ENCODE data around the gene PRDX5.

DNA sequence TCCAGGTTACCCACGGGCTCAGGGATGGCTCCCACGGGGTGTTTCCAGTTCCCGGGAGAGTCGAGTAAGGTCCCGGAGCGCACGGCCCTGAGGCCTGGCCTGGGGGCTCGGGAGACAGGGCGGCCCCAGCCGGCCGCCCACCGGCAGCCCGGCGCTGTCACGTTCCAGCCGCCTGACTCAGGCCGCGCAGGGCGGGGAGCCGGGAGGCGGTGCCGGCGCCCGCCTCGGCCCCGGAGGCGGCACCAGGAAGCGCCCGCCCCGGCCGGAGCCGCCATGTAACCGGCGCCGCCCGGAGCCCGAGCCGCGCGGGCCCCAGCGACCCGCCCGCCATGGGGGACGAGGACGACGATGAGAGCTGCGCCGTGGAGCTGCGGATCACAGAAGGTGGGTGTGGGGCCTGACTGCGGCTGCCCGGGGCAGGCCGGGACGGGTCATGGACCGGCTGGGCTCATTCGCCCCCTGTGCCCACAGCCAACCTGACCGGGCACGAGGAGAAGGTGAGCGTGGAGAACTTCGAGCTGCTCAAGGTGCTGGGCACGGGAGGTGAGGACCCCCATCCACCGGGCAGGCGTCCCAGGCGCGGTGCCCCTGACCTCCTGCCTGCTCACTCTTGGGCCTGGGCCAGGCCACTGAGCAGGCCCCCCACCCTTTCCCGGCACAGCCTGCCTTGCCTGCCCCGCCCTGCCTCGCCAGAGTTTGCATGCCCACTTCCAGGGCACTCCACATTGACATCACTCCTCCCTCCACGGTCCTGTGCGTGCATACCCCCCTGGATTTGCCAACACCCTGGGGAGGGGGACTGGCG lies 41.2 kb downstream of the PRDX5 start, which contains the start of gene RPS6KA4:
- no peak for TF ChIP-seq POLR2A (IDR thresholded peaks at IDR 0.05)
- TF ChIP-seq, protein P1, sequence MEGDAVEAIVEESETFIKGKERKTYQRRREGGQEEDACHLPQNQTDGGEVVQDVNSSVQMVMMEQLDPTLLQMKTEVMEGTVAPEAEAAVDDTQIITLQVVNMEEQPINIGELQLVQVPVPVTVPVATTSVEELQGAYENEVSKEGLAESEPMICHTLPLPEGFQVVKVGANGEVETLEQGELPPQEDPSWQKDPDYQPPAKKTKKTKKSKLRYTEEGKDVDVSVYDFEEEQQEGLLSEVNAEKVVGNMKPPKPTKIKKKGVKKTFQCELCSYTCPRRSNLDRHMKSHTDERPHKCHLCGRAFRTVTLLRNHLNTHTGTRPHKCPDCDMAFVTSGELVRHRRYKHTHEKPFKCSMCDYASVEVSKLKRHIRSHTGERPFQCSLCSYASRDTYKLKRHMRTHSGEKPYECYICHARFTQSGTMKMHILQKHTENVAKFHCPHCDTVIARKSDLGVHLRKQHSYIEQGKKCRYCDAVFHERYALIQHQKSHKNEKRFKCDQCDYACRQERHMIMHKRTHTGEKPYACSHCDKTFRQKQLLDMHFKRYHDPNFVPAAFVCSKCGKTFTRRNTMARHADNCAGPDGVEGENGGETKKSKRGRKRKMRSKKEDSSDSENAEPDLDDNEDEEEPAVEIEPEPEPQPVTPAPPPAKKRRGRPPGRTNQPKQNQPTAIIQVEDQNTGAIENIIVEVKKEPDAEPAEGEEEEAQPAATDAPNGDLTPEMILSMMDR (IDR thresholded peaks at IDR 0.05), result peak in 1 of 3 experiments; percentile 6

All from testis (tissue), 2 donors.